HepG2 (cell line): ENCODE results near the gene GALR3. TPM values are rescaled to one million over a fixed set of nuclear protein-coding genes. Genes with fewer than 3 reads are reported as not detected.

Experiments used
- ATAC-seq: fragments of 200-7000 bp; cut with Tn5 transposase; 3 replicates; pipeline ENCODE4 v1.9.1; 2020; ENCODE audit warnings: mild to moderate bottlenecking, moderate library complexity
- BruUV-seq: library from RNA; stranded (reverse); fragments of 400-500 nt; replicated peaks from 2 replicates; lab custom pipeline; 2021; lab: Mats Ljungman, UMichigan
- CTCF ChIA-PET: fragments of 300-600 bp; formaldehyde crosslinking; extraction: SDS; loops from one replicate; lab custom pipeline; 2021; ENCODE audit warnings: low total read pairs, inconsistent platforms, low intra/inter-chr PET ratio; lab: Yijun Ruan, JAX
- POLR2A ChIA-PET: fragments of 350-600 bp; sonication (Branson Sonifier 250); formaldehyde crosslinking; loops from one replicate; lab custom pipeline; 2020; ENCODE audit warnings: antibody characterized with exemption, inconsistent platforms; lab: Yijun Ruan, JAX
- DNase-seq: peaks from one replicate; pipeline ENCODE4 v3.0.0-alpha.2; 2015; ENCODE audit warnings: low spot score
- FAIRE-seq: peaks from 3 replicates; lab custom pipeline; 2011; peaks lifted over from hg19 to GRCh38; lab: Jason Lieb, UNC
- H2AFZ ChIP-seq: one replicate; pipeline ENCODE4 v1.6.1; 2011; ENCODE audit warnings: low read length, inconsistent platforms
- H3K27ac ChIP-seq: fragments of 300-600 bp; 3 replicates; pipeline ENCODE4 v1.8.0; 2011; ENCODE audit warnings: mixed run types, mild to moderate bottlenecking, mixed read lengths, low read length, inconsistent platforms; ENCODE audit not compliant: insufficient read depth; ENCODE audit errors: extremely low read length
- H3K27me3 ChIP-seq, 2 experiments: fragments of 200-600 bp in 1 of 2; 2 replicates in 1 of 2; 3 replicates in 1 of 2; pipeline versions ENCODE4 v1.6.0 to v1.8.0; 2011; ENCODE audit warnings: low read length in 2 of 2, mild to moderate bottlenecking in 2 of 2, moderate library complexity in 2 of 2, inconsistent platforms in 1 of 2; ENCODE audit not compliant: insufficient read depth in 2 of 2, control insufficient read depth in 1 of 2
- H3K36me3 ChIP-seq, 2 experiments: fragments of 200-600 bp in 1 of 2; replicated peaks in 1 of 2; 2 replicates in 1 of 2; 3 replicates in 1 of 2; pipeline versions ENCODE4 v1.5.1 to v1.8.0; 2011; ENCODE audit warnings: low read length in 2 of 2, inconsistent platforms in 1 of 2; ENCODE audit not compliant: insufficient read depth in 2 of 2, control insufficient read depth in 1 of 2
- H3K4me1 ChIP-seq: 2 replicates; pipeline ENCODE4 v1.5.1; 2012; ENCODE audit warnings: low read length, inconsistent platforms; ENCODE audit not compliant: insufficient read depth
- H3K4me2 ChIP-seq: 2 replicates; pipeline ENCODE4 v1.6.0; 2011; ENCODE audit warnings: low read depth, low read length, inconsistent platforms
- H3K4me3 ChIP-seq, 3 experiments: fragments of 200-600 bp in 1 of 3; sonication (generic), shearing (Covaris generic) in 1 of 3; replicated peaks in 1 of 3; 2 replicates each; pipeline ENCODE4 v1.5.1; 2011 to 2016; ENCODE audit warnings: low read length in 3 of 3, inconsistent platforms in 2 of 3, low read depth in 2 of 3, mild to moderate bottlenecking in 2 of 3, control low read depth in 1 of 3, mixed read lengths in 1 of 3; ENCODE audit not compliant: insufficient read depth in 1 of 3
- H3K79me2 ChIP-seq: one replicate; pipeline ENCODE4 v1.6.1; 2011; ENCODE audit warnings: low read length, inconsistent platforms; ENCODE audit not compliant: insufficient read depth
- H3K9ac ChIP-seq: 2 replicates; pipeline ENCODE4 v1.6.0; 2011; ENCODE audit warnings: mild to moderate bottlenecking, low read depth, low read length, inconsistent platforms; ENCODE audit not compliant: insufficient read depth
- H3K9me3 ChIP-seq: 2 replicates; pipeline ENCODE4 v1.5.1; 2012; ENCODE audit warnings: mild to moderate bottlenecking, low read length
- H4K20me1 ChIP-seq: 2 replicates; pipeline ENCODE4 v1.6.0; 2011; ENCODE audit warnings: inconsistent platforms, mild to moderate bottlenecking, low read length, moderate library complexity; ENCODE audit not compliant: insufficient read depth
- HINFP ChIP-seq: sonication (generic); formaldehyde crosslinking; IDR thresholded peaks from 2 replicates; pipeline ENCODE4 v1.4.0; 2020; ENCODE audit warnings: low read depth, mild to moderate bottlenecking, missing genetic modification reagents
- KLF15 ChIP-seq: sonication (generic); formaldehyde crosslinking; IDR thresholded peaks from 2 replicates; pipeline ENCODE4 v1.8.1; 2023; ENCODE audit warnings: borderline replicate concordance, mild to moderate bottlenecking, inconsistent platforms, missing genetic modification reagents, mixed read lengths
- KLF6 ChIP-seq: IDR thresholded peaks from 2 replicates; pipeline ENCODE4 v1.8.0; 2016; ENCODE audit warnings: missing biosample characterization, missing genetic modification reagents
- MED1 ChIP-seq: sonication (generic); formaldehyde crosslinking; IDR thresholded peaks from 2 replicates; pipeline ENCODE4 v1.4.0; 2020; ENCODE audit warnings: missing genetic modification reagents
- MYC ChIP-seq: sonication (generic); formaldehyde crosslinking; IDR thresholded peaks from 2 replicates; pipeline ENCODE4 v1.9.0; 2021; ENCODE audit warnings: missing genetic modification reagents, borderline replicate concordance
- NFATC3 ChIP-seq: sonication (generic); formaldehyde crosslinking; IDR thresholded peaks from 2 replicates; pipeline ENCODE4 v1.5.1; 2020; ENCODE audit warnings: mild to moderate bottlenecking, missing genetic modification reagents
- POLR2AphosphoS2 ChIP-seq: IDR thresholded peaks from 2 replicates; pipeline ENCODE4 v1.6.1; 2011; ENCODE audit warnings: low read depth, low read length, improper control_type of control experiment
- PRMT3 ChIP-seq: sonication (generic); formaldehyde crosslinking; IDR thresholded peaks from 2 replicates; pipeline ENCODE4 v1.8.1; 2022; ENCODE audit warnings: low read depth, mild to moderate bottlenecking, moderate library complexity, missing genetic modification reagents, borderline replicate concordance
- REL ChIP-seq: sonication (generic); formaldehyde crosslinking; conservative IDR thresholded peaks from 2 replicates; pipeline ENCODE4 v1.8.0; 2022; ENCODE audit warnings: mild to moderate bottlenecking, missing genetic modification reagents, moderate library complexity
- SIX1 ChIP-seq: sonication (generic); formaldehyde crosslinking; IDR thresholded peaks from 2 replicates; pipeline ENCODE4 v1.4.0; 2020; ENCODE audit warnings: missing genetic modification reagents, borderline replicate concordance
- TCF7L2 ChIP-seq: IDR thresholded peaks from 2 replicates; pipeline ENCODE4 v1.6.1; 2011; ENCODE audit warnings: mild to moderate bottlenecking, low read depth, low read length, moderate library complexity
- ZZZ3 ChIP-seq: sonication (generic); formaldehyde crosslinking; IDR thresholded peaks from 2 replicates; pipeline ENCODE4 v1.4.0; 2020; ENCODE audit warnings: missing genetic modification reagents, mild to moderate bottlenecking, borderline replicate concordance
- WGBS: methylation state at CpG from one replicate; pipeline ENCODE4 v1.1.6; 2017; ENCODE audit warnings: low lambda C conversion rate; 5-methylcytosine and 5-hydroxymethylcytosine counted together
- in situ Hi-C: cut with HindIII; loops from 2 replicates; pipeline ENCODE4 v1.10.0; 2017; ENCODE audit warnings: low pct_unique_long_range_greater_than_20kb; ENCODE audit not compliant: extremely low pct_ligation_motif_present
- intact Hi-C: fragments of 100-400 bp; cut with micrococcal nuclease; formaldehyde crosslinking; loops from one replicate; pipeline ENCODE4 v1.10.0; 2022; ENCODE audit not compliant: unreplicated experiment
- polyA plus RNA-seq, 8 experiments: library from polyadenylated mRNA; depleted of rRNA in 3 of 8; stranded (reverse) in 7 of 8; unstranded in 1 of 8; fragments of >200 nt; fragmentation: Illumina TruSeq in 4 of 8; extraction: Trizol in 4 of 8; gene quantifications; 2 replicates each; pipeline versions ENCODE4 v1.2.1 to v1.2.3, GENCODE V29; 2011 to 2016; ENCODE audit warnings: low read depth in 4 of 8, missing spikeins in 1 of 8, mixed read lengths in 1 of 8; ENCODE audit not compliant: insufficient read depth in 1 of 8
- total RNA-seq, 5 experiments: library from RNA; depleted of rRNA; stranded (reverse); fragments of >200 nt; fragmentation: Illumina TruSeq; extraction: Trizol; gene quantifications; 2 replicates each; pipeline ENCODE4 v1.2.3, GENCODE V29; 2016; ENCODE audit warnings: low read depth in 1 of 5
- TF ChIP-seq, protein P1 (sequence below): sonication (generic); formaldehyde crosslinking; IDR thresholded peaks from 2 replicates; pipeline ENCODE4 v1.5.1; 2020; ENCODE audit warnings: mild to moderate bottlenecking, missing genetic modification reagents, borderline replicate concordance
- TF ChIP-seq, protein P2 (sequence below): sonication (generic); formaldehyde crosslinking; IDR thresholded peaks from 2 replicates; pipeline ENCODE4 v1.9.0; 2022; ENCODE audit warnings: missing genetic modification reagents, mild to moderate bottlenecking, borderline replicate concordance

Gene GALR3
- total and polyA plus RNA-seq, 2 of the 13 experiments (the other 11 are each of a cell fraction or from before 2014, with no cell fraction given) = 0.13 TPM; not detected in 1

GRCh38 chr22:37854946-37855345, 31.8 kb downstream of the GALR3 start:
- H3K4me1 ChIP-seq = peaks cover 33% of the 10 kb centered on the region
- no peak for TF ChIP-seq SIX1 (CRISPR knock-in tag)
- TF ChIP-seq KLF6 (CRISPR knock-in tag) = no peak
- TF ChIP-seq, protein P1, sequence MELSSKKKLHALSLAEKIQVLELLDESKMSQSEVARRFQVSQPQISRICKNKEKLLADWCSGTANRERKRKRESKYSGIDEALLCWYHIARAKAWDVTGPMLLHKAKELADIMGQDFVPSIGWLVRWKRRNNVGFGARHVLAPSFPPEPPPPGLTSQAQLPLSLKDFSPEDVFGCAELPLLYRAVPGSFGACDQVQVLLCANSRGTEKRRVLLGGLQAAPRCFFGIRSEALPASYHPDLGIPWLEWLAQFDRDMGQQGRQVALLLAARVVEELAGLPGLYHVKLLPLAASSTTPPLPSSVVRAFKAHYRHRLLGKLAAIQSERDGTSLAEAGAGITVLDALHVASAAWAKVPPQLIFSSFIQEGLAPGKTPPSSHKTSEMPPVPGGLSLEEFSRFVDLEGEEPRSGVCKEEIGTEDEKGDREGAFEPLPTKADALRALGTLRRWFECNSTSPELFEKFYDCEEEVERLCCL (CRISPR knock-in tag) = no peak
- TF ChIP-seq ZZZ3 (CRISPR knock-in tag) = no peak
- TF ChIP-seq REL = no peak
- TF ChIP-seq, all 625 proteins: peak for 0
- H3K27me3 ChIP-seq = no peaks in the 10 kb centered on the region; a peak in 1 of 5 replicates
- no peak overlapping the region for H3K27ac ChIP-seq
- no peak overlapping the region for H3K4me3 ChIP-seq
- WGBS = 80% methylated on average over 2 of the region's 2 CpGs
- no peak overlapping the region for H2AFZ ChIP-seq
- H3K4me2 ChIP-seq = no peak overlapping the region
- FAIRE-seq (no peak), DNase-seq (no peak), ATAC-seq (no peak)
- H3K36me3 ChIP-seq = peaks cover 18 to 79% of the 10 kb centered on the region in 2 experiments
- no peaks in the 10 kb centered on the region for H3K9me3 ChIP-seq
- CTCF ChIA-PET = no interaction called here
- H4K20me1 ChIP-seq = no peaks in the 10 kb centered on the region
- POLR2A ChIA-PET = interaction anchor here (0.9 to 1.1 kb wide), 3 partner anchors 9 to 79 kb away, joined by 3 read pairs; no protein-coding TSS in a partner anchor
- in situ Hi-C loops = no loop called here
- intact Hi-C loops = no loop called here
- no peak overlapping the region for H3K9ac ChIP-seq
- H3K79me2 ChIP-seq = peaks cover 44% of the 10 kb centered on the region
- BruUV-seq = no TSS peak

DNA sequence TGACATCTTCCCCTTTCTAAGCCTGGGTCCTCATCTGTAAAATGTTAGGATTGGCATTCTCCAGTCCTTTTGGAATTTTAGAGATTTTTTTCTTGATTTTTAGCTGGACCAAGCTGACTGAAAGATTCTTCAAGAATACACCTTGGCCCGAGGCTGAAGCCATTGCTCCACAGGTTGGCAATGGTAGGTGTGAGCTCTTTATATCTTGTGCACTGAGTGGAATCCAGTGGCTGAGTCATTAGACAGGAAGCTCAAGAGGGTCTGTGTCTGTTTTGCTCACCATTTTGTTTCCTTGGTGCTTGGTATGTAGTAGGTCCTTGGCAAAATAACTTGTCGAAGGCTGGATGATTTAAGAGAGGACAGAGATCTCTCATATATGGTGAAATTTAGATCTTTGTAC, 32.3 kb downstream of the GALR3 start:
- H3K79me2 ChIP-seq = peaks cover 39% of the 10 kb centered on the region
- no peaks in the 10 kb centered on the region for H3K9me3 ChIP-seq
- H2AFZ ChIP-seq = no peak overlapping the region
- no peak for FAIRE-seq
- POLR2A ChIA-PET = interaction anchor here (0.9 to 1.1 kb wide), 3 partner anchors 9 to 79 kb away, joined by 3 read pairs; no protein-coding TSS in a partner anchor
- H3K27ac ChIP-seq = no peak overlapping the region
- no peaks in the 10 kb centered on the region for H3K27me3 ChIP-seq
- intact Hi-C loops (no loop called here), in situ Hi-C loops (no loop called here)
- 100% methylated on average over 2 of the region's 2 CpGs for WGBS
- H3K4me2 ChIP-seq = no peak overlapping the region
- no TSS peak for BruUV-seq
- peaks cover 34% of the 10 kb centered on the region for H3K4me1 ChIP-seq
- no peak overlapping the region for H3K4me3 ChIP-seq
- H3K36me3 ChIP-seq = peaks cover 18 to 82% of the 10 kb centered on the region in 2 experiments
- ATAC-seq = no peak
- CTCF ChIA-PET = no interaction called here
- DNase-seq = no peak
- no peak overlapping the region for H3K9ac ChIP-seq
- no peaks in the 10 kb centered on the region for H4K20me1 ChIP-seq
- TF ChIP-seq MYC (CRISPR knock-in tag) (no peak), PRMT3 (CRISPR knock-in tag) (no peak), TCF7L2 (no peak), KLF15 (CRISPR knock-in tag) (no peak), MED1 (CRISPR knock-in tag) (no peak), NFATC3 (CRISPR knock-in tag) (no peak), HINFP (CRISPR knock-in tag) (no peak), POLR2AphosphoS2 (no peak)
- TF ChIP-seq, protein P2, sequence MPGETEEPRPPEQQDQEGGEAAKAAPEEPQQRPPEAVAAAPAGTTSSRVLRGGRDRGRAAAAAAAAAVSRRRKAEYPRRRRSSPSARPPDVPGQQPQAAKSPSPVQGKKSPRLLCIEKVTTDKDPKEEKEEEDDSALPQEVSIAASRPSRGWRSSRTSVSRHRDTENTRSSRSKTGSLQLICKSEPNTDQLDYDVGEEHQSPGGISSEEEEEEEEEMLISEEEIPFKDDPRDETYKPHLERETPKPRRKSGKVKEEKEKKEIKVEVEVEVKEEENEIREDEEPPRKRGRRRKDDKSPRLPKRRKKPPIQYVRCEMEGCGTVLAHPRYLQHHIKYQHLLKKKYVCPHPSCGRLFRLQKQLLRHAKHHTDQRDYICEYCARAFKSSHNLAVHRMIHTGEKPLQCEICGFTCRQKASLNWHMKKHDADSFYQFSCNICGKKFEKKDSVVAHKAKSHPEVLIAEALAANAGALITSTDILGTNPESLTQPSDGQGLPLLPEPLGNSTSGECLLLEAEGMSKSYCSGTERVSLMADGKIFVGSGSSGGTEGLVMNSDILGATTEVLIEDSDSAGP = no peak
